ENCODE measurements around the gene GALNT17.

GALNT17 gene

GRCh38 chr7:71752171-71752935 is 620.4 kb downstream of the GALNT17 start:
- DNase-seq (ENCODE audit: low spot score): peak; percentile 52

- DNase-seq (ENCODE audit: low spot score): no peak
Measured at GRCh38 chr7:71753236-71753635, 621.3 kb downstream of the GALNT17 start.

- no peak for DNase-seq (ENCODE audit: low spot score)
Measured at GRCh38 chr7:71753956-71754664, 622.2 kb downstream of the GALNT17 start.

- DNase-seq (ENCODE audit: low spot score): no peak
Measured at GRCh38 chr7:71754828-71755227, 622.9 kb downstream of the GALNT17 start.

- no peak for DNase-seq (ENCODE audit: low spot score)
Measured at GRCh38 chr7:71761336-71761735, 629.4 kb downstream of the GALNT17 start.
